ENCODE data around the gene CDX4. TPM values are rescaled to one million over a fixed set of nuclear protein-coding genes. Genes with fewer than 3 reads are reported as not detected.

CDX4 gene
- total and polyA plus RNA-seq, 2 experiments from 2014 or later, result 2.0 to 2.7 TPM

DNA sequence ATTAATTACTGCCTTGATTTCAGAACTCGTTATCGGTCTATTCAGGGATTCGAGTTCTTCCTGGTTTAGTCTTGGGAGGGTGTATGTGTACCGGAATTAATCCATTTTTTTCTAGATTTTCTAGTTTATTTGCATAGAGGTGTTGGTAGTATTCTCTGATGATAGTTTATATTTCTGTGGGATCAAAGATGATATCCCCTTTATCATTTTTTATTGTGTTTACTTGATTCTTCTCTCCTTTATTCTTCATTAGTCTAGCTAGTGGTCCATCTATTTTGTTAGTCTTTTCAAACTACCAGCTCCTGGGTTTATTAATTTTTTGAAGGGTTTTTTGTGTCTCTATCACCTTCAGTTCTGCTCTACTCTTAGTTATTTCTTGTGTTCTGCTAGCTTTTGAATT, 32.1 kb downstream of the CDX4 start (continued):
- TF ChIP-seq, protein P1, sequence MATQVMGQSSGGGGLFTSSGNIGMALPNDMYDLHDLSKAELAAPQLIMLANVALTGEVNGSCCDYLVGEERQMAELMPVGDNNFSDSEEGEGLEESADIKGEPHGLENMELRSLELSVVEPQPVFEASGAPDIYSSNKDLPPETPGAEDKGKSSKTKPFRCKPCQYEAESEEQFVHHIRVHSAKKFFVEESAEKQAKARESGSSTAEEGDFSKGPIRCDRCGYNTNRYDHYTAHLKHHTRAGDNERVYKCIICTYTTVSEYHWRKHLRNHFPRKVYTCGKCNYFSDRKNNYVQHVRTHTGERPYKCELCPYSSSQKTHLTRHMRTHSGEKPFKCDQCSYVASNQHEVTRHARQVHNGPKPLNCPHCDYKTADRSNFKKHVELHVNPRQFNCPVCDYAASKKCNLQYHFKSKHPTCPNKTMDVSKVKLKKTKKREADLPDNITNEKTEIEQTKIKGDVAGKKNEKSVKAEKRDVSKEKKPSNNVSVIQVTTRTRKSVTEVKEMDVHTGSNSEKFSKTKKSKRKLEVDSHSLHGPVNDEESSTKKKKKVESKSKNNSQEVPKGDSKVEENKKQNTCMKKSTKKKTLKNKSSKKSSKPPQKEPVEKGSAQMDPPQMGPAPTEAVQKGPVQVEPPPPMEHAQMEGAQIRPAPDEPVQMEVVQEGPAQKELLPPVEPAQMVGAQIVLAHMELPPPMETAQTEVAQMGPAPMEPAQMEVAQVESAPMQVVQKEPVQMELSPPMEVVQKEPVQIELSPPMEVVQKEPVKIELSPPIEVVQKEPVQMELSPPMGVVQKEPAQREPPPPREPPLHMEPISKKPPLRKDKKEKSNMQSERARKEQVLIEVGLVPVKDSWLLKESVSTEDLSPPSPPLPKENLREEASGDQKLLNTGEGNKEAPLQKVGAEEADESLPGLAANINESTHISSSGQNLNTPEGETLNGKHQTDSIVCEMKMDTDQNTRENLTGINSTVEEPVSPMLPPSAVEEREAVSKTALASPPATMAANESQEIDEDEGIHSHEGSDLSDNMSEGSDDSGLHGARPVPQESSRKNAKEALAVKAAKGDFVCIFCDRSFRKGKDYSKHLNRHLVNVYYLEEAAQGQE (IDR thresholded peaks at IDR 0.05; ENCODE audit: unreplicated experiment), result no peak
- TF ChIP-seq EZH2 (IDR thresholded peaks at IDR 0.05; ENCODE audit: low read depth, unreplicated experiment) (no peak), ZNF114 (CRISPR knock-in tag; IDR thresholded peaks at IDR 0.05) (no peak), JUNB (IDR thresholded peaks at IDR 0.05; ENCODE audit: unreplicated experiment) (no peak)

DNA sequence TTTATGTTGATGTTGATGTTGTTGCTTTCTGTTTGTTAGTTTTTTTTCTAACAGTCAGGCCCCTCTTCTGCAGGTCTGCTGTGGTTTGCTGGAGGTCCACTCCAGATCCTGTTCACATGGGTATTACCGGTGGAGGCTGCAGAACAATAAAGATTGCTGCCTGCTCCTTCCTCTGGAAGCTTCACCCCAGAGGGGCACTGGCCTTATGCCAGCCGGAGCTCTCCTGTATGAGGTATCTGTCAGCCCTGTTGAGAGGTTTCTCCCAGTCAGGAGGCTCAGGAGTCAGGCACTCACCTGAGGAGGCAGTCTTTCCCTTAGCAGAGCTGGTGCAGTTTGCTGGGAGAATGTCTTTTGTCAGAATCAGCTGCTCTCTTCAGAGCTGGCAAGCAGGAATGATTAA, 34.7 kb downstream of the CDX4 start:
- Histone ChIP-seq H3K4me3 (no peak overlapping the region), H4K20me1 (replicated peaks; ENCODE audit: insufficient read depth) (no peaks in the 10 kb centered on the region), H3K4me2 (no peak overlapping the region), H3K27me3 (ENCODE audit: insufficient read depth) (no peaks in the 10 kb centered on the region), H3K79me2 (replicated peaks; ENCODE audit: insufficient read depth) (no peaks in the 10 kb centered on the region), H2AFZ (no peak overlapping the region), H3K4me1 (ENCODE audit: insufficient read depth) (no peaks in the 10 kb centered on the region), H3K36me3 (ENCODE audit: insufficient read depth) (no peaks in the 10 kb centered on the region), H3F3A (replicated peaks; ENCODE audit: low read depth) (no peaks in the 10 kb centered on the region), H3K9me2 (ENCODE audit: insufficient read depth) (no peaks in the 10 kb centered on the region), H3K27ac (ENCODE audit: low read depth) (no peak overlapping the region)
- TF ChIP-seq EZH2phosphoT487 (IDR thresholded peaks at IDR 0.05; ENCODE audit: unreplicated experiment) (no peak), NANOG (IDR thresholded peaks at IDR 0.05; ENCODE audit: borderline replicate concordance) (no peak), ZNF114 (CRISPR knock-in tag; IDR thresholded peaks at IDR 0.05) (no peak), ZNF331 (CRISPR knock-in tag; IDR thresholded peaks at IDR 0.05; ENCODE audit: low read depth) (no peak), STAT1 (IDR thresholded peaks at IDR 0.05; ENCODE audit: unreplicated experiment) (no peak), POLR2AphosphoS5 (IDR thresholded peaks at IDR 0.05; ENCODE audit: low read depth) (no peak), EZH2 (IDR thresholded peaks at IDR 0.05; ENCODE audit: low read depth, unreplicated experiment) (no peak), CREB1 (CRISPR knock-in tag; IDR thresholded peaks at IDR 0.05; ENCODE audit: low read depth) (no peak)
- TF ChIP-seq, protein P1 (IDR thresholded peaks at IDR 0.05; ENCODE audit: unreplicated experiment), result no peak
- TF ChIP-seq, protein P2, sequence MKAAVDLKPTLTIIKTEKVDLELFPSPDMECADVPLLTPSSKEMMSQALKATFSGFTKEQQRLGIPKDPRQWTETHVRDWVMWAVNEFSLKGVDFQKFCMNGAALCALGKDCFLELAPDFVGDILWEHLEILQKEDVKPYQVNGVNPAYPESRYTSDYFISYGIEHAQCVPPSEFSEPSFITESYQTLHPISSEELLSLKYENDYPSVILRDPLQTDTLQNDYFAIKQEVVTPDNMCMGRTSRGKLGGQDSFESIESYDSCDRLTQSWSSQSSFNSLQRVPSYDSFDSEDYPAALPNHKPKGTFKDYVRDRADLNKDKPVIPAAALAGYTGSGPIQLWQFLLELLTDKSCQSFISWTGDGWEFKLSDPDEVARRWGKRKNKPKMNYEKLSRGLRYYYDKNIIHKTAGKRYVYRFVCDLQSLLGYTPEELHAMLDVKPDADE (IDR thresholded peaks at IDR 0.05), result no peak
- TF ChIP-seq, protein P3, sequence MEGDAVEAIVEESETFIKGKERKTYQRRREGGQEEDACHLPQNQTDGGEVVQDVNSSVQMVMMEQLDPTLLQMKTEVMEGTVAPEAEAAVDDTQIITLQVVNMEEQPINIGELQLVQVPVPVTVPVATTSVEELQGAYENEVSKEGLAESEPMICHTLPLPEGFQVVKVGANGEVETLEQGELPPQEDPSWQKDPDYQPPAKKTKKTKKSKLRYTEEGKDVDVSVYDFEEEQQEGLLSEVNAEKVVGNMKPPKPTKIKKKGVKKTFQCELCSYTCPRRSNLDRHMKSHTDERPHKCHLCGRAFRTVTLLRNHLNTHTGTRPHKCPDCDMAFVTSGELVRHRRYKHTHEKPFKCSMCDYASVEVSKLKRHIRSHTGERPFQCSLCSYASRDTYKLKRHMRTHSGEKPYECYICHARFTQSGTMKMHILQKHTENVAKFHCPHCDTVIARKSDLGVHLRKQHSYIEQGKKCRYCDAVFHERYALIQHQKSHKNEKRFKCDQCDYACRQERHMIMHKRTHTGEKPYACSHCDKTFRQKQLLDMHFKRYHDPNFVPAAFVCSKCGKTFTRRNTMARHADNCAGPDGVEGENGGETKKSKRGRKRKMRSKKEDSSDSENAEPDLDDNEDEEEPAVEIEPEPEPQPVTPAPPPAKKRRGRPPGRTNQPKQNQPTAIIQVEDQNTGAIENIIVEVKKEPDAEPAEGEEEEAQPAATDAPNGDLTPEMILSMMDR (conservative IDR thresholded peaks at IDR 0.05; ENCODE audit: low read depth in 2 of 2), result no peak
- H3K4me1 Mint-ChIP-seq, result peaks cover under 1% of the 10 kb centered on the region; the same call in 1 of the 3 replicates
- no peak overlapping the region for H3K27ac Mint-ChIP-seq
- ATAC-seq (no peak), DNase-seq (ENCODE audit: low spot score) (no peak)
- peaks cover 2% of the 10 kb centered on the region for H3K27me3 Mint-ChIP-seq (ENCODE audit: insufficient read depth, low read depth, poor library complexity)
- H3K9me3 Mint-ChIP-seq, result no peaks in the 10 kb centered on the region
- no peaks in the 10 kb centered on the region for H3K36me3 Mint-ChIP-seq (ENCODE audit: low read depth)
- no peak overlapping the region for H3K4me3 Mint-ChIP-seq

Data from GM23338 (cell line).